ENCODE results near the gene OVCA2.

The OVCA2 gene

DNA sequence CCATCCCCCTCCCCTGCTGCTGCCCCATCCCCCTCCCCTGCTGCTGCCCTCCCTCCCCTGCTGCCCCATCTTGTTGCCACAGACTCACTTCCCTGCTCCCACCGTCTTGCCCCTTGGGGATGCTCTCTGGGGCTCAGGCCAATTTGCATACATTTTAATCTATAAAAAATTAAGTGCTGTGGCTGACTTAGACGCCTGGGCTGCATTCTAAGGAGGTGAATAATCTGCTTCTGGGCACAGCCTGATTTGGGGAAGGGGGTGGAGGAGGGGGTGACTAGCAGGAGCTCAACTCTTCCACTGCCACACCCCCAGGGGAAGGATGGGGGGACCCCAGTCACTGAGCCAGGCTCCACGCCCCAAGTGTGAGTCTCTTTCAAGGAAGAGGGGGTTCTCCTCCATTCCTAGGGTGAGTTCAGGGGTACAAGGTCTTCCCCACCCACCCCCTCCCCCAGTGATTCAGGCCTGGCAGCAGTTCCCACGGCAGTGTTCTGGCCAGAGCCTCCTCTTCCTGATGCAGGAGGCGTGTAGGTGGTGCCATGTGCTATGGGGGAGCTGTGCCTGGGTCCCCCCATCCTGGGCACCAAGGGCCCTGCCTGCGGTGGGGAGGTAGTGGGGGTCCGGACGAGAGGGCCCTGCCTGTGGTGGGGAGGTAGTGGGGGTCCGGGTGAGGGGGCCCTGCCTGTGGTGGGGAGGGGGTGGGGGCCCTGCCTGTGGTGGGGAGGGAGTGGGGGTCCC is 6.8 kb upstream of the OVCA2 start:
- no peak for DNase-seq

DNA sequence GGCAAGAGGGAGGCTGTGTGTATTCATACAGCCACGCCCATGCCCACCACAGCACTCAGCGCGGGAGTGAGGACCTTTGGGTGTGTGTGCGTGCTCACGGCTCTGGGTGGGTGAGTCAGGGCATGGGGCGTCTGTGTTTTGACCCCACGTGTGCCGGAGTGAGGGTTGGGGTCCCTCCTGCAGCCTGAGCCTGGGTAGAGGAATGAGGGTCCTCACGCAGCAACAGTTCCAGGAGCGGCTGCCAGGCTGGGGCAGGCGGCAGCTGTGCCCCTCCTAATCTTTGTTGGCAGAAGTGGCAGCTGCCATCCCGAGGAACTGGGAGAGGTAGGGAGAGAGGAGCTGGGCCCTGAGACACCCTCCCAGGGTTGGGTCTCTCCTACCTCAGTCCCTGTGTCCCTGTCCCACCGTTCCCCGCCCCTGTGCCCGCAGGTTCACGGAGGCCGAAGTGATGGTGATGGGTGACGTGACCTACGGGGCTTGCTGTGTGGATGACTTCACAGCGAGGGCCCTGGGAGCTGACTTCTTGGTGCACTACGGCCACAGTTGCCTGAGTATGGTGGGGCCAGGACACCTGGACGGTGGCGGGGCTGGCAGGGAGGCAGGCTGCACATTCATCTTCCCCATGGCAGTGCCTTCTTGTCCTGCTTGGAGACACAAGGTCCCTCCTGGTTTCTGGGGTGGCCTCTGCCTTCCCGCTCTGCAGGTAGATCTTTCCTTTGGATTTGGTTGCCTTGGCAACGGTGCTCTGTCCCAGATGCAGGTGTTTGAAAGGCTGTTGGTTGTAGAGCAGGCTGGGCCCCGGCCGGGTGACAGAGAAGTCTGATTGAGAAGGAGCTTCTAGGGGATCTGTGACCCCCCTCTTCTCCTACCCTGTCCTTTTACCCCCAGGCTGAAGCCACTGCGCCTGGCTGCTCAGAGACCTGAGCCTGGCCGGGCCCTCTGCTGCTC is 6.0 kb upstream of the OVCA2 start:
- no peak for DNase-seq

DNA sequence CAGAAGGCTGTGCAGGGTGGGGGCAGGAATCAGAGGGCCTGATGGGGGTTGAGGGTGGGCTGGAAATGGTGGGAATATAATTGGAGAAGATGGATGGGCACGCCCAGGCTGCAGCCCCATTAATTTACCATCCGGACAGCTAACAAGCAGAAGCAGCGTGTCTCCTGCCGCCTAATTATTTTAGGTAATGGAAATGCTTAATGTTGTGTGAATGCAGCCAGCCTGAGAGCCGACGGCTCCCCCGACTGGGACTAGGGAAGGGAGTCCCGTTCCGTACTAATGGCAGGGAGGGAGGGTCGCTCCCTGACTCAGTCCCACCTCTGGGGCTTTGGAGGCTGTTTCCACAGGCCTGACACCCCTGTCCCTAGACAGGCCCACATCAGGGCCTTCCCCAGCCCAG is 4.7 kb upstream of the OVCA2 start:
- no peak for DNase-seq

DNA sequence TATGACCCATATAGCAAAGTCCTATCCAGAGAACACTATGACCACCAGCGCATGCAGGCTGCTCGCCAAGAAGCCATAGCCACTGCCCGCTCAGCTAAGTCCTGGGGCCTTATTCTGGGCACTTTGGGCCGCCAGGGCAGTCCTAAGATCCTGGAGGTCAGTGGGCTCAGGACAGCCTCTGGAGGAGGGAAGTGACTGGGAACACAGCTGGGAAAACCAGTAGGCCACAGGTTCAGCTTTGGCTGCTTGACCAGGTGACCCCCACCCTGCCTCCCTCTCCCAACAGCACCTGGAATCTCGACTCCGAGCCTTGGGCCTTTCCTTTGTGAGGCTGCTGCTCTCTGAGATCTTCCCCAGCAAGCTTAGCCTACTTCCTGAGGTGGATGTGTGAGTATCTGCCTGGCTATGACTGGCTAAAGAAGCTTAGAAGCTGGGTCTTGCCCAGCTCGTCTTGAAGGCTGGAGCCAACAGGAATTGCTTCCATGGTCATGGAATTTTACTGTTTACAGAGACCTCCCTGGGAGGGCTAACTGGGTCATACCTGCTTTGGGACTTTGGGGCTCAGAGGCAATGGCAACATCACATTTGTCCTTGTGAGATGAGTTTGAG is 1.5 kb upstream of the OVCA2 start:
- DNase-seq: no peak

GRCh38 chr17:2040942-2041560 is 771 bp upstream of the OVCA2 start:
- DNase-seq: no peak

DNA sequence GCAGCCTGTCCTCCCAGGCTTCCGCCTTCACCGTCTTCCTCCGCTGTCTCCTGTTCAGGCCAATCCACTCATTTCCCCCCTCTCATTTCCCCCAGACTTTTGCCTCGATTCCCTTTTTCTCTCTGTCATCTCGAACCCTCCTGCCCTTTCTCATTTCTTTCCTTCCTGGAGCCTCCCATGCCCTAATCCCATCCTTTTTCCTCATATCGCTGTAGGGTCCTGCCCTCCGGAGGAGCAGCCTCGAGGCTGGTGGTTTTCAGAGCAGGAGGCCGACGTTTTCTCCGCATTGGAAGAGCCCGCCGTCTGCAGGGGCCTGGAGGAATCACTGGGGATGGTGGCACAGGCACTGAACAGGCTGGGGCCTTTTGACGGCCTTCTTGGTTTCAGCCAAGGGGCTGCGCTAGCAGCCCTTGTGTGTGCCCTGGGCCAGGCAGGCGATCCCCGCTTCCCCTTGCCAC is 597 bp downstream of the OVCA2 start:
- DNase-seq: no peak

DNA sequence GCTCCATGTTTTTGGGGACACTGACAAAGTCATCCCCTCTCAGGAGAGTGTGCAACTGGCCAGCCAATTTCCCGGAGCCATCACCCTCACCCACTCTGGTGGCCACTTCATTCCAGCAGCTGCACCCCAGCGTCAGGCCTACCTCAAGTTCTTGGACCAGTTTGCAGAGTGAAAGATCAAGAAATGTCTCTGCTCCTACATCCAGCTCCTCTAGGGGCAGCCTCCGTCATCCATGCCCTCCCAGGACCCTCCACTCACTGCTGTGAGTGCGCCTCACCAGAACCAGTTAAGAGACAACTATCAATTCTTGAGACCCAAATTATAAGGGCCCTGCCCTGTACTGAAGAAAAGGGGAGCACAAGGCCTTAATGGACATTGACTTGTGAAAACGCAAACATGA is 1.1 kb downstream of the OVCA2 start:
- DNase-seq: no peak

DNA sequence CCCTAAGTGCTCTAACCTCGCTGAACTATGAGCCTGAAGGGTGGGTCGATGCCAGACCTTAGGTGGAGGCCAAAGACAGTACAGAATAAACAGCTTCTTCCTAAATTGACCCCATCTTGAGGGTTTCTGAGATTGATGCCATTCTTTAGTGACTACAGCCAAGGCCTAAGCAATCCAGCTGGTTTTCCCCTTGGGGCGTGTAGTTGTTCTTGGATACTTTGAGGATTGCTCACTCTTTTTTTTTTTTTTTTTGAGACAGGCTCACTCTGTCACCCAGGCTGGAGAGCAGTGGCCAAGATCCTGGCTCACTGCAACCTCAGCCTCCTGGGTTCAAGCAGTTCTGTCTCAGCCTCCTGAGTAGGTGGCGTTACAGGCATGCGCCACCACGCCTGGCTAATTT is 2.0 kb downstream of the OVCA2 start:
- no peak for DNase-seq

- no peak for DNase-seq
These were observed 2.6 kb downstream of the OVCA2 start for GRCh38 chr17:2044263-2044894.

- DNase-seq: no peak
These were observed 5.8 kb downstream of the OVCA2 start for GRCh38 chr17:2047590-2047989.

GRCh38 chr17:2048805-2049204 is 7.0 kb downstream of the OVCA2 start:
- no peak for DNase-seq

DNA sequence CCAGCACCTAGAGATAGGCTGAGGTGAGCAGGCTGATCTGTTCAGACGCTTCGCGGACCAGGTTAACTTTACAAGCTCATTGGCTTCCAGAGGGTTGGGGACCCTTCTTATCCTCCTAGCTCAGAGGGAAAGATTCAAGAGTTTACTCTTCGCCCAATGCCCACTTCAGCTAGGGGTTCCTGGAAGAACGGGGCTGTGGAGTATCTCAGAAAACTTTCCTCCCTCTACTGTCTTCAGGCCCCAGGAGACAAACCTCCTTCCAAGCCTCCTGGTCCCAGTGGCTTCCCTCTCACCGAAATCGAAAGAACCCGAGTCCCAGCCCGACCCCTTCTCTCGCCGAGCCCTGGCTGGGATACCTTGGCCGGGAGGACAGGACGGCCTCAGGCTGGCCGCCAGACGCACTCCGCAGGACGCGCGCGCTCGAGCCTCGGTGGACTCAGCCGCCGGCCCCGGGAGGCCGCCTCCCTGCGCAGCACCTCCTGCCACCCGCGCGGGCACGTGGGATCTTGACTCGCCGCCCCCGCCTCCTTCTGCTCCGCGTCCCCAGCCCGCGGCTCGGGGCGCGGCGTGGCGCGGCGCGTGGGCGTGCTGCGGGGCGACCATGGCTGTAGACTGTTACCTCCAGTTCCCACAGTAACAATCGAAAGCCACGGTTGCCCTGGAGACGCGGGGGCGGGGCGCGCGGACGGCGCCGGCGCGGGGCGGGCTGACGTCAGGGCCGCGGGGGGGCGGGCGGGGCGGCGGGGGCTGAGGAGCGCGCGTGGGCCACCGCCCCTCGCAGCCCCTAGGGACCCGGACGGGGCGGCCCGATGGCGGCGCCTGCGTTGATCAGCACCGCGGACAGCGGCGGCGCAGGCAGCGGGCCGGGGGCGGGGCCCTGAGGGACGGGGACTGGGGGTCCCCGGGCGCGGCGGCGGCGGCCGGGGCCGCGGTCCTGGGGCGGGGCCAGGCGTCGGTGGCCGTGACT is 7.8 kb downstream of the OVCA2 start:
- peak; percentile 38 for DNase-seq

DNA sequence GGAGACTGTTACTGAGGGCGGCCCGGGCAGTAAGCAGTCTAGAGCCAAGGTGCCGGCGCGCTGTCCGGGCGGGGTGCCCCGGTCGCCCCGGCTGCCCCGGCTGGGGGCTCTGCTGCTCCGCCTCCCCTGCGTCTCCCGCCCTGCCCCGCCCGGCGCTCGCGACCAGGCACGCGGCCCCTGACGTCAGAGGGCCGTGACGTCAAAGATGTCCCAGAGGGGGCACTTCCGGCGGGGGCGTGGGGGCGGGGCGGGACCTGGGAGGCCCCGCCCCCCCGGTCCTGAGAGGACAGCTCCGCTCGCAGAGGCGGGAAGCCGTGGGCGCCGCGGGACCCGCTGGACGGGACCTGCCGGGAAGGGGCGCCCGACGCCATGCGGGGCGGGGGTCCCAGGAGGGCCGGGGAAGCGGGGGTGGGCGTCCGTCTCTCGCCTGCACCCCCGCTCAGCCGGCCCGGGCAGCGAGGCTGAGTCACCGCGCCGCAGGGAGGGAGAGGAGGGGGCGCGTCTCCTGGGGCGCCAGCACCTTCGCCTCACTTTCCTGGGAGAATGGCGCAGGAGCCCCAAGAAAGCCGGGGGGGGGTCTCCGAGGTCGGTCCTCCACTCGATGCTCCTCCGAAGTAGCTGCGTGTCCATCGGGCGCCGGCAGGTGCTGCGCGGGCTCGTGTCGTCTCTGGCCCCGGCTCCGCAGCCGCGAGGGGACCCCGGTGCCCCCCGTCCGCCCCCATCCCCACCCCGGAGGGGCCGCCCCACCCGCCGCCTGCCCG is 8.7 kb downstream of the OVCA2 start:
- no peak for DNase-seq

GRCh38 chr17:2051061-2051932 is 9.5 kb downstream of the OVCA2 start:
- no peak for DNase-seq

DNA sequence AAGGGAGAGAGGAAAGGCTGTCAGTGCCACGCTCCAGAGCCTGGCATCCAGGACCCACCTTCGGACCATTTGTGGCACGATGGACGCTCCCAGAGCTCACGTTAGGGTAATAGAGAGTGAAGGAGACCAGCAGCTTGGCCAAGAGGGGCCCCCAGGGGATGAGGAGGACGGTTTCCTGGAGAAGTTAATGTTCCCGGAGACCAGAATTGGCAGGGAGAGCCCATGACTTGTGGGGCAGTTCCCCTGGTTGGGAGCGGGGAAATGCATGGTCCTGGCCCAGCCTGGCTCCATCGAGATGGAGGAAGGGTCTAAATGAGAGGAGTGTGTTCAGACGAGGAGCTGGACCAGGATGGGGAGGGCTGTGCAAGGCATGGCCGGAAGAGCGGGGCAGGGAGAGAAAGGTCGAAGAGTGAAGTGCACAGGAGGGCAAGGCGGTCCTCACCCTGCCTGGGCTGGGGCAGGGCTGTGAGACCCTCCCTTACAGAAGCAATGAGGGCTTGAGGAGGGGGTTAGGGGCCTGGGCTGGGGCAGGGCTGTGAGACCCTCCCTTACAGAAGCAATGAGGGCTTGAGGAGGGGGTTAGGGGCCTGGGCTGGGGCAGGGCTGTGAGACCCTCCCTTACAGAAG is 10.2 kb downstream of the OVCA2 start:
- DNase-seq: no peak

- DNase-seq: no peak
These were observed 11.8 kb downstream of the OVCA2 start for GRCh38 chr17:2053380-2054261.

GRCh38 chr17:2054262-2054511 is 12.4 kb downstream of the OVCA2 start:
- no peak for DNase-seq
